ENCODE results near the gene WIPF3. TPM values are rescaled to one million over a fixed set of nuclear protein-coding genes. Genes with fewer than 3 reads are reported as not detected.
A peak's percentile ranks its signal among the peaks of the same experiment; 100 is the strongest.
"Not testable (repeated sequence)": the region's sequence is repeated elsewhere in the genome, so short reads cannot be mapped to it uniquely, and the experiment has no call there.

The WIPF3 gene
- polyA plus RNA-seq, 5 donors = 0.90 to 1.9 (median 1.3) TPM

- peak in 1 of 2 donors; percentile 42 for DNase-seq
Measured at GRCh38 chr7:29878081-29878688, 71.9 kb downstream of the WIPF3 start.

- no peak for DNase-seq
Measured at GRCh38 chr7:29879609-29880008, 73.3 kb downstream of the WIPF3 start.

GRCh38 chr7:29881724-29882123 lies 75.4 kb downstream of the WIPF3 start:
- DNase-seq = no peak

GRCh38 chr7:29882481-29882880 lies 76.2 kb downstream of the WIPF3 start:
- no peak for DNase-seq

- DNase-seq = no peak
Measured at GRCh38 chr7:29883462-29884398, 77.4 kb downstream of the WIPF3 start.

- DNase-seq = peak in 1 of 2 donors; percentile 40
Measured at GRCh38 chr7:29884399-29885272, 78.3 kb downstream of the WIPF3 start.

GRCh38 chr7:29885626-29886025 lies 79.3 kb downstream of the WIPF3 start:
- no peak for DNase-seq

- DNase-seq = no peak
Measured at GRCh38 chr7:29886827-29887226, 80.5 kb downstream of the WIPF3 start.

GRCh38 chr7:29888006-29888405 lies 81.7 kb downstream of the WIPF3 start:
- no peak for DNase-seq

GRCh38 chr7:29889288-29889687 lies 83.0 kb downstream of the WIPF3 start:
- no peak for DNase-seq

- DNase-seq = no peak
Measured at GRCh38 chr7:29890251-29890650, 83.9 kb downstream of the WIPF3 start.

GRCh38 chr7:29890786-29891185 lies 84.5 kb downstream of the WIPF3 start:
- DNase-seq = not testable (repeated sequence)

GRCh38 chr7:29891766-29892165 lies 85.5 kb downstream of the WIPF3 start:
- DNase-seq = no peak

GRCh38 chr7:29892231-29892630 lies 85.9 kb downstream of the WIPF3 start:
- DNase-seq = no peak

- DNase-seq = no peak
Measured at GRCh38 chr7:29893351-29893965, 87.2 kb downstream of the WIPF3 start.

- DNase-seq = no peak
Measured at GRCh38 chr7:29894256-29894655, 87.9 kb downstream of the WIPF3 start.

GRCh38 chr7:29895559-29895958 lies 89.3 kb downstream of the WIPF3 start:
- no peak for DNase-seq

GRCh38 chr7:29896685-29897411 lies 90.5 kb downstream of the WIPF3 start:
- DNase-seq = no peak

GRCh38 chr7:29898301-29898700 lies 92.0 kb downstream of the WIPF3 start:
- DNase-seq = no peak

- DNase-seq = no peak
Measured at GRCh38 chr7:29900745-29901144, 94.4 kb downstream of the WIPF3 start.
